Effector memory CD4-positive, alpha-beta T cell (primary cell): ENCODE data around the gene SNTG2.

Source experiments
- DNase-seq, 3 donors: peaks; one replicate each; pipeline ENCODE4 v3.0.0-alpha.2; 2020
- H3K27ac ChIP-seq: 2 replicates; pipeline ENCODE4 v1.7.0; 2013; ENCODE audit warnings: mild to moderate bottlenecking, low read length, moderate library complexity; ENCODE audit not compliant: insufficient read depth, poor library complexity, severe bottlenecking
- H3K27me3 ChIP-seq: replicated peaks from 2 replicates; pipeline ENCODE4 v1.7.0; 2013; ENCODE audit warnings: mild to moderate bottlenecking, low read length; ENCODE audit not compliant: insufficient read depth, control insufficient read depth, poor library complexity, severe bottlenecking
- H3K36me3 ChIP-seq: 2 replicates; pipeline ENCODE4 v1.7.0; 2013; ENCODE audit warnings: mild to moderate bottlenecking, low read length, moderate library complexity; ENCODE audit not compliant: control insufficient read depth, insufficient read depth
- H3K4me1 ChIP-seq: 2 replicates; pipeline ENCODE4 v1.7.0; 2013; ENCODE audit warnings: low read length, mild to moderate bottlenecking; ENCODE audit not compliant: control insufficient read depth, insufficient read depth, poor library complexity, severe bottlenecking
- H3K4me3 ChIP-seq: 2 replicates; pipeline ENCODE4 v1.7.0; 2013; ENCODE audit warnings: low read length, low read depth, mild to moderate bottlenecking; ENCODE audit not compliant: insufficient read depth, poor library complexity, severe bottlenecking
- H3K9me3 ChIP-seq: 2 replicates; pipeline ENCODE4 v1.7.0; 2013; ENCODE audit warnings: mild to moderate bottlenecking, low read length, moderate library complexity; ENCODE audit not compliant: control insufficient read depth

Gene SNTG2

DNA sequence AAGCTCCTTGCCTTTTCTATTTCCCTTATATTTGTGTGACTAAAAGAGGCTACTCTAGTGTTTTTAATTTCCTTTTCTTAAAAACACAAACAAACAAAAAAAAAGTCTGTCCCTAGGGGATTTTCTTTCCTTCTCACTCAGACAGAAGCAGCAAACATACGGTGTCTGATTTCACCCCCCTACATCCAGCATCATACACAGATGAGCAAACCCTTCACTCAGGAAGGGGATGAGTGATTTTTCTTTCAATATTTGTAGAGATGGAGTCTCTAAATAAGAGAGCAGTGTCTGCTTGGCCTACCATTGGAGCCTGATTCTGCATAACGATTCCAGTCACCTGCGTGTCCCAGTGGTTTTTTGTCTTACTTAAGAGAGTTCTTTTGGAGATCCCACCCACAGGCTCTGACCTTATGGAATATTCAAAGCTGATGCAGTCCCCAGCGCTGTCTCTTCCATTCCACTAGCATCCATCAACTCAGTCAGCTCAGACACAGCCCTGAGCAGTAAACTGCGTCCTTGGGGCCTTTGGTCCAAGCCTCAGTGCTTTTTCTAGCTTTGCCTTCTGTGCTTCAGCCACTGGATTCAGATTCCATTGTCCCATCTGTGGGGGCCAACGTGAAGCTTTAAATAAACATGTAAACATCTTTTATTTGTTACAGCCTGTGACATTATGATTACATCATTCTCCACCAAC is 410.1 kb downstream of the SNTG2 start:
- Histone ChIP-seq H3K27ac (no peak overlapping the region), H3K4me1 (no peaks in the 10 kb centered on the region), H3K27me3 (no peaks in the 10 kb centered on the region), H3K9me3 (no peaks in the 10 kb centered on the region), H3K36me3 (no peaks in the 10 kb centered on the region), H3K4me3 (no peak overlapping the region)
- DNase-seq: no peak

DNA sequence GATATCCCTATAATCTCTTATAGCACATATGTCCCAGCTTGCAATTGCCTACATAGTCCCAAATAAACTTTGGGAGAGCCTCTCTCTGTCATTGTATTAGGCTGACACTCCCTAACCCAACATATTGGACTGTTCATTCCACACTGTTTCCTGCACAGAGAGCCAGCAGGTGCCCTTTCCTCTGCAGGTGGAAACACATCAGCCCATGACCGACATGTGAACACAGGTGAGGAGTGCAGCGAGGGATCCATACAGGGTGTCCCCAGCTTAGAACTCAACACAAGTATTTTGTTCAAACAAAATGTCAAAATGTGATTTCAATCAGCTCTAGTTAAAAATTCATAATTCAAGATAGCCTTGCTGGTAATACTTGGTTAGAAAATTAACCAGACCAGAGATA is 412.7 kb downstream of the SNTG2 start:
- Histone ChIP-seq H3K9me3 (no peaks in the 10 kb centered on the region), H3K27me3 (no peaks in the 10 kb centered on the region), H3K27ac (no peak overlapping the region), H3K4me3 (no peak overlapping the region), H3K4me1 (no peaks in the 10 kb centered on the region), H3K36me3 (no peaks in the 10 kb centered on the region)
- no peak for DNase-seq

DNA sequence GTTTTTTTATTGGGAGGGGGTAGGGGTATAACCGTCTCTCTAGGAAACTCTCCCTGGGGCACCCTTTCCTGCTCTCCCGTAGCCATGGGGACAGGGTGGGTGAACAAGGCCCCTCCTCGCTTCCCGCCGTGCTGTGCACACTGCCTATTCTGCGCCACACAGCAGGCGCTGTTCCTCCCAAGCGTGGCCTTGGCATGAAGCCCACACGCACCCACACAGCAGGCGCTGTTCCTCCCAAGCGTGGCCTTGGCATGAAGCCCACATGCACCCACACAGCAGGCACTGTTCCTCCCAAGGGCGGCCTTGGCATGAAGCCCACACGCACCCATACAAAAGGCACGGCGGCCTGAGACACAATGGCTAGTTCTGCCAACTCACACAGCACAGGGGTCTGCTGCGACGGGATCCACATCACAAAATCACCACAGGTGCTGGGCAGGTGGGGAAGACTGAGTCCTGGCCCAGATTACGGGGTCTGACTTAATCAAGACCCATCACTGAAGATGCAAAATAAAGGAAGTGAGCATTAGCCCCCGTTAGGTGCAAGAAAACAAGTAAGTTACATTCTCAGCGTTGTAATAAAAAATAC is 416.0 kb downstream of the SNTG2 start:
- Histone ChIP-seq H3K36me3 (no peaks in the 10 kb centered on the region), H3K9me3 (no peaks in the 10 kb centered on the region), H3K4me3 (no peak overlapping the region), H3K4me1 (no peaks in the 10 kb centered on the region), H3K27ac (no peak overlapping the region), H3K27me3 (no peaks in the 10 kb centered on the region)
- DNase-seq: no peak

DNA sequence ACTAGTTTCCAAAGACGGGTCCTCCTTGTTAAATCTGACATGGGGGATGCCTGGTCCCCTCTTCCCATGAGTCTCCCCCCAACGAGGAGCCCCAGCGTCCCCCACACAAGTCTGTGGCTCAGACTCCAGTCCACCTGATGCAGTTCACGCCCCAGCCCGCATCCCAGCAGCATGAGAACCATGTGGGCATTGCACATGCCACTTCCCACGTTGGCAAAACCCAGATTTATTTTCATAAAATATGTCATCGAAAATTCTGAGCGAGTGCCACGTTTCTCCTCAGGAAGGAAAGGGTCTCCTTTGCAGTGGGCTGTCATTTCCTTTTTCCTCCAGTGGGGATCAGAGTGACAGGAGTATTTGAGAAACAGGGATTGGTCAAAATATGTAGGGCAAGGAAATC is 417.0 kb downstream of the SNTG2 start:
- Histone ChIP-seq H3K4me1 (no peaks in the 10 kb centered on the region), H3K27ac (no peak overlapping the region), H3K9me3 (no peaks in the 10 kb centered on the region), H3K36me3 (no peaks in the 10 kb centered on the region), H3K27me3 (no peaks in the 10 kb centered on the region), H3K4me3 (no peak overlapping the region)
- no peak for DNase-seq

DNA sequence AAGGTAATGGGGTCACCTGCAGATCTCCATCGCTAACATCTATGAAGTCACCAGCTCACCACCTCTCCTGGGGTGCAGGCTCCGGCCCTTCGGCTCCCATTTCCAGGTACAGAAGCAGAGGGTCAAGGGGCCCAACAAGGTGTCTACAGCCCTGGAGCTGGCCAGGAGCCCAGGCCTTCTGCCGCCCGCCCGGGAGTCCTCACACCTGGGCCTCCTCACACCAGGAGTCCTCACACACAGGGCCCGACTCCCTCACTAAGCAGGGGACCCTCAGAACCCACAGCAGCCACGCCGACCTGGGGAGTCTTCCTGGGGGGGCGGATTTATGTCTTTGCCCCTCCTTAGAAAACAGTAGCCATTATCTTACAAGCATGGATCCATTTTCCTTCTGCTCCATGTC is 419.3 kb downstream of the SNTG2 start:
- no peak overlapping the region for H3K4me3 ChIP-seq
- no peak overlapping the region for H3K27ac ChIP-seq
- H3K9me3 ChIP-seq: no peaks in the 10 kb centered on the region
- no peaks in the 10 kb centered on the region for H3K36me3 ChIP-seq
- H3K27me3 ChIP-seq: no peaks in the 10 kb centered on the region
- no peaks in the 10 kb centered on the region for H3K4me1 ChIP-seq
- DNase-seq: no peak

DNA sequence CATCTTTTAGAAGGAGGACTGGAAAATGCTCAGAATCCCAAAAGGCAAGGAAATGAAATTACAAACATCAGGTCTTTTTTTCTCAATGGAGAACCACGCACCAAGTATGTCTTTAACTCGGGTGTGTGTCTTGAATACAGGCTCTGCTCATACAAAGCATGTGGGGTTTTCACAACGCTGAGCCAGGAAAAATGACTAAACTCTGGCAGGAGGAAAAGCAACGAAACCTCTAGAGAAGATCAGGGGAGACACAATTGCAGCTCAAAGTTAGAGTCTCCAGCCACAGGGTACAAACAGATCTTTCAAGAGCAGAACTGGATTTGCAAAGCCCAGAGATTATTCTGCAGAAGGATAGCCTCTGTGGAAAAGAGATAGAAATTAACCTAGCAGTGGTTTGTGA is 419.8 kb downstream of the SNTG2 start:
- Histone ChIP-seq H3K9me3 (no peaks in the 10 kb centered on the region), H3K4me1 (no peaks in the 10 kb centered on the region), H3K4me3 (no peak overlapping the region), H3K27me3 (no peaks in the 10 kb centered on the region), H3K36me3 (no peaks in the 10 kb centered on the region), H3K27ac (no peak overlapping the region)
- no peak for DNase-seq

DNA sequence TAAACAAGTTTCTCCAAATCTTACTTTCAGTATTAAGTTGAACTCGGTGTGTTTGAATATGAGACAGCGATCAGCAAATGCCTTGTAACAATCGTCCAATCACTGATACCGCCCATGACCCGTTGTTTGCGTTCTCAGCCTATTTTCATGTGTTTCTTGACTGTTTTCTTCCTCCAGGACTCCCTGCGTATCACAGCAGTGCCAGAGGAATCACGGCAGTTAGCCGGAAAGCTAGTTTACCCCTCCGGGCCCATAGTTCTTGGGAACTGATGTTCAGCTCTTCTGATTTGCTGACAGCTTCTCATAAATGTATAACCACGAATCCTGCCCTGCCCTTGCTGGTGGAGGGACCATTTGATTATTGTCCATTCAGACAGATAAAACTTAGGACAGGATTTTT is 420.4 kb downstream of the SNTG2 start:
- no peaks in the 10 kb centered on the region for H3K36me3 ChIP-seq
- H3K4me1 ChIP-seq: no peaks in the 10 kb centered on the region
- no peak overlapping the region for H3K4me3 ChIP-seq
- no peak overlapping the region for H3K27ac ChIP-seq
- H3K9me3 ChIP-seq: no peaks in the 10 kb centered on the region
- DNase-seq: no peak
- no peaks in the 10 kb centered on the region for H3K27me3 ChIP-seq

DNA sequence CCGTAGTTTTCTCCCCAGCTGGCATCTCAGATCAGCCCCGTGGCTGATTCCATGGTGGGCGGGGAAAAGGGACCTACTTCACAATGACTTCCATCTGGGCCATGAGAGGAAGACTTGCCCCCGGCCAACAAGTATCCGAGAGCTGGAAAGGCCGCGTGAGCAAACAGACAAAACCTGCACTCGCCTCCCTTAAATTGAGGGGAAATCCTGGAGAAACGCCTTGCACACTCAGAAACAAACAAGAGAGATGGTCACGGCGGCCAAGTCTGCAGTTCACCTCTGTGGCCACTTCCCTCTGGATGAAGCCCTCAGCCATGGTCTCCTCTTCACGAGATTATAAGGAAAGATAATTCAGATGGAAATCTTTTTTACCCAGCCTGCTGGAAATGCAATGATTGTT is 423.2 kb downstream of the SNTG2 start:
- H3K4me1 ChIP-seq: no peaks in the 10 kb centered on the region
- DNase-seq: no peak

DNA sequence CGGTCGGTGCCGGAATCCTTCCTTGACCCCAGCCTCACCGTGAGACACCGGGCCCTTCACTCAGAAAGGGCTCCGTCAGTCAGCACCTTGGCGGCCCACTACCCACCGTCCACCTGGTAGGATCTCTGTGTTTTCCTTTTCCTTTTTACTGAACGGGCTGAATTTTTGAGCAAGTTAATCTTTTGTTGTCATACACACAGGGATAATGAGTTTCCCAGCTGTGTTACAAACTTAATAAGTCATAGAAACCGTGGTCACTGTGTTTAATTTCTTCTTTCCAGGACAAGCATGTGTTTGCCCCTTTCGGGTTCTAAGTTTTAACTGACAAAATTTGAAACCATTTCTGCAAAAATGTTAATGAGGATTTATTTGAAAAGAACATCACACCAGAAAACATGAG is 423.6 kb downstream of the SNTG2 start:
- no peak for DNase-seq
- Histone ChIP-seq H3K4me3 (no peak overlapping the region), H3K36me3 (no peaks in the 10 kb centered on the region), H3K4me1 (no peaks in the 10 kb centered on the region), H3K9me3 (no peaks in the 10 kb centered on the region), H3K27me3 (no peaks in the 10 kb centered on the region), H3K27ac (no peak overlapping the region)

More for the DNA sequence above, 423.2 kb downstream of the SNTG2 start:
- H3K9me3 ChIP-seq: no peaks in the 10 kb centered on the region
- no peak overlapping the region for H3K4me3 ChIP-seq
- H3K36me3 ChIP-seq: no peaks in the 10 kb centered on the region
- H3K27me3 ChIP-seq: no peaks in the 10 kb centered on the region
- no peak overlapping the region for H3K27ac ChIP-seq

DNA sequence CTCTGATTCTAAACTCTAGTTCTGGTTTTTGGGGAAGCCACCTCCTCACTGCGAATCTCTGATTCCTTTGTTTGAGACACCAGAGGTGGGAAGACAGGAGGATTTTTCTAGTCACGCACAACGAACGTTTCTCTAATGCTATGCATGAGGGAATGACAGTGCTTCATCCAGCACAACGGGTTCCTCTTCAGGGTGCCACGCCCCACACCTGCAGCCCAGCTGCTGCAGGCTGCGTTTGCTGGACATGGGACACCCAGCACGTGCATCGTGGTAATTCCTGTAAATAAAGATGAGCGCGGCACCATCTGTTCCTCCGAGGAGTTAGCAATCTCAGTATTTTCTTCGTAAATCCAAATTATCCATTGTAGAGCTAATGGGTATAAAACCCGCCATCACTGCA is 425.1 kb downstream of the SNTG2 start:
- no peaks in the 10 kb centered on the region for H3K9me3 ChIP-seq
- no peak for DNase-seq
- H3K27ac ChIP-seq: no peak overlapping the region
- no peak overlapping the region for H3K4me3 ChIP-seq
- H3K4me1 ChIP-seq: no peaks in the 10 kb centered on the region
- H3K27me3 ChIP-seq: no peaks in the 10 kb centered on the region
- no peaks in the 10 kb centered on the region for H3K36me3 ChIP-seq
